Activated T-cell treated with anti-CD3 and anti-CD28 coated beads for 1 hour (primary cell): ENCODE measurements around the gene MAPKBP1.

Source experiments
- DNase-seq: peaks from one replicate; pipeline ENCODE4 v3.0.0-alpha.2; 2020; ENCODE audit warnings: low read depth

Gene MAPKBP1

GRCh38 chr15:41806291-41807181 is 32.3 kb downstream of the MAPKBP1 start:
- no peak for DNase-seq

- no peak for DNase-seq
Observed at GRCh38 chr15:41809121-41809520, 34.8 kb downstream of the MAPKBP1 start.

- DNase-seq, result no peak
Observed at GRCh38 chr15:41809526-41810220, 35.4 kb downstream of the MAPKBP1 start.

GRCh38 chr15:41810651-41811431 is 36.6 kb downstream of the MAPKBP1 start:
- DNase-seq, result no peak

GRCh38 chr15:41811432-41812195 is 37.3 kb downstream of the MAPKBP1 start:
- peak; percentile 65 for DNase-seq

- no peak for DNase-seq
Observed at GRCh38 chr15:41812820-41813375, 38.6 kb downstream of the MAPKBP1 start.

GRCh38 chr15:41813426-41813825 is 39.1 kb downstream of the MAPKBP1 start:
- DNase-seq, result no peak

- DNase-seq, result no peak
Observed at GRCh38 chr15:41814534-41814933, 40.2 kb downstream of the MAPKBP1 start.

- no peak for DNase-seq
Observed at GRCh38 chr15:41816788-41817187, 42.5 kb downstream of the MAPKBP1 start.

- DNase-seq, result no peak
Observed at GRCh38 chr15:41817327-41817726, 43.0 kb downstream of the MAPKBP1 start.

- DNase-seq, result no peak
Observed at GRCh38 chr15:41817781-41818180, 43.5 kb downstream of the MAPKBP1 start.

- DNase-seq, result no peak
Observed at GRCh38 chr15:41819455-41820050, 45.3 kb downstream of the MAPKBP1 start.

GRCh38 chr15:41820791-41821423 is 46.6 kb downstream of the MAPKBP1 start:
- no peak for DNase-seq

- DNase-seq, result no peak
Observed at GRCh38 chr15:41821831-41822230, 47.5 kb downstream of the MAPKBP1 start.

GRCh38 chr15:41822471-41822870 is 48.2 kb downstream of the MAPKBP1 start:
- no peak for DNase-seq

- DNase-seq, result no peak
Observed at GRCh38 chr15:41822957-41823356, 48.7 kb downstream of the MAPKBP1 start.

GRCh38 chr15:41823502-41823901 is 49.2 kb downstream of the MAPKBP1 start:
- DNase-seq, result no peak

- DNase-seq, result no peak
Observed at GRCh38 chr15:41824062-41824745, 49.9 kb downstream of the MAPKBP1 start.

- DNase-seq, result no peak
Observed at GRCh38 chr15:41825145-41825544, 50.9 kb downstream of the MAPKBP1 start.
